ENCODE data around the gene MAGEA3. TPM values are rescaled to one million over a fixed set of nuclear protein-coding genes. Genes with fewer than 3 reads are reported as not detected.

The MAGEA3 gene
- total and polyA plus RNA-seq, 2 of the 8 experiments (the other 6 are each of a cell fraction or from before 2014, with no cell fraction given): 0.06 TPM; not detected in 1

GRCh38 chrX:152733261-152733975, 34.8 kb downstream of the MAGEA3 start, which contains the start of the genes CSAG1 and MAGEA12:
TSS of gene CSAG1 (minus strand) at chrX:152733721. CDS start at chrX:152732460, 1,261 bp downstream.
TSS of gene MAGEA12 (plus strand) at chrX:152733757. CDS start at chrX:152736162, 2,405 bp downstream.
- FAIRE-seq (no peak), DNase-seq (ENCODE audit: low read depth in 1 of 2, low spot score in 2 of 2) (no peak)
- no peak within 1 kb of the TSS for H2BK120ac ChIP-seq (replicated peaks; ENCODE audit: low read depth, low read length)
- no peak within 1 kb of the TSS for H3K27ac ChIP-seq (ENCODE audit: low read depth, low read length)
- no peak within 1 kb of the TSS for H3K4me3 ChIP-seq (ENCODE audit: extremely low read depth in 1 of 4, insufficient read depth in 2 of 4, low read depth in 3 of 4, low read length in 4 of 4)
- no peaks in the 10 kb centered on the region for H3K36me3 ChIP-seq (ENCODE audit: control insufficient read depth in 2 of 4, insufficient read depth in 4 of 4, low read length in 3 of 4)
- H2BK20ac ChIP-seq (ENCODE audit: low read length): no peak within 1 kb of the TSS
- no peak within 1 kb of the TSS for H3K14ac ChIP-seq (ENCODE audit: insufficient read length)
- no peak within 1 kb of the TSS for H4K91ac ChIP-seq (replicated peaks; ENCODE audit: insufficient read length, low read length)
- no peak within 1 kb of the TSS for H4K8ac ChIP-seq (ENCODE audit: extremely low read depth, insufficient read depth, low read length)
- H3K4me1 ChIP-seq (replicated peaks in 1 of 4; ENCODE audit: control insufficient read depth in 3 of 4, insufficient read depth in 4 of 4, low read length in 3 of 4): no peaks in the 10 kb centered on the region
- no peak within 1 kb of the TSS for H2AFZ ChIP-seq (ENCODE audit: low read length)
- WGBS, 2 experiments (ENCODE audit: extremely low coverage in 1 of 2, insufficient coverage in 1 of 2, insufficient read length in 1 of 2, insufficient replicate concordance in 2 of 2, low coverage in 1 of 2, low lambda C conversion rate in 2 of 2, missing lambda C conversion rate in 1 of 2): no CpG with 5 or more reads among the region's 21 CpGs
- H3K4me2 ChIP-seq (ENCODE audit: insufficient read depth in 1 of 2, low read depth in 2 of 2, low read length in 2 of 2): no peak within 1 kb of the TSS
- no peak within 1 kb of the TSS for H2BK15ac ChIP-seq (ENCODE audit: low read length)
- no peak within 1 kb of the TSS for H2BK12ac ChIP-seq (ENCODE audit: low read depth, low read length)
- ChIA-PET CTCF (ENCODE audit: partially characterized antibody) (no interaction called here), POLR2A (ENCODE audit: partially characterized antibody) (no interaction called here)
- no peaks in the 10 kb centered on the region for H4K20me1 ChIP-seq (replicated peaks in 1 of 2; ENCODE audit: control insufficient read depth in 1 of 2, insufficient read depth in 2 of 2, low read length in 2 of 2)
- no peak within 1 kb of the TSS for H3K18ac ChIP-seq (ENCODE audit: extremely low read depth, low read length)
- H3K79me1 ChIP-seq (ENCODE audit: low read depth, low read length): no peaks in the 10 kb centered on the region
- H3K9ac ChIP-seq (replicated peaks in 1 of 4; ENCODE audit: extremely low read depth in 1 of 4, low read depth in 3 of 4, low read length in 3 of 4): no peak within 1 kb of the TSS
- no peak within 1 kb of the TSS for H3K23ac ChIP-seq (ENCODE audit: insufficient read length)
- no peak within 1 kb of the TSS for H2AK5ac ChIP-seq (ENCODE audit: low read depth, low read length)
- H3K4ac ChIP-seq (replicated peaks; ENCODE audit: insufficient read length, low read depth, low read length): no peak within 1 kb of the TSS
- no peak within 1 kb of the TSS for H2BK5ac ChIP-seq (ENCODE audit: low read depth, low read length)
- H3K27me3 ChIP-seq (replicated peaks in 1 of 4; ENCODE audit: control insufficient read depth in 3 of 4, extremely low read depth in 1 of 4, insufficient read depth in 3 of 4, low read length in 3 of 4): no peaks in the 10 kb centered on the region
- no peaks in the 10 kb centered on the region for H3K79me2 ChIP-seq (ENCODE audit: control insufficient read depth in 1 of 2, insufficient read depth in 2 of 2, low read length in 2 of 2)
- TF ChIP-seq CTBP2 (IDR thresholded peaks at IDR 0.05; ENCODE audit: borderline replicate concordance, insufficient read depth, insufficient read length, low read length): no peak
- TF ChIP-seq MAFK (IDR thresholded peaks at IDR 0.05; ENCODE audit: low read depth, low read length): no peak
- TF ChIP-seq CBX5 (IDR thresholded peaks at IDR 0.05; ENCODE audit: low read depth, low read length): no peak
- no peak for TF ChIP-seq EP300 (IDR thresholded peaks at IDR 0.05; ENCODE audit: borderline replicate concordance in 1 of 2, low read depth in 2 of 2, low read length in 2 of 2)
- TF ChIP-seq FOSL1 (IDR thresholded peaks at IDR 0.05; ENCODE audit: insufficient read depth, low read depth, low read length): no peak
- TF ChIP-seq ZNF274 (IDR thresholded peaks at IDR 0.05; ENCODE audit: borderline replicate concordance, extremely low read depth, low read length): no peak
- TF ChIP-seq, protein P1, sequence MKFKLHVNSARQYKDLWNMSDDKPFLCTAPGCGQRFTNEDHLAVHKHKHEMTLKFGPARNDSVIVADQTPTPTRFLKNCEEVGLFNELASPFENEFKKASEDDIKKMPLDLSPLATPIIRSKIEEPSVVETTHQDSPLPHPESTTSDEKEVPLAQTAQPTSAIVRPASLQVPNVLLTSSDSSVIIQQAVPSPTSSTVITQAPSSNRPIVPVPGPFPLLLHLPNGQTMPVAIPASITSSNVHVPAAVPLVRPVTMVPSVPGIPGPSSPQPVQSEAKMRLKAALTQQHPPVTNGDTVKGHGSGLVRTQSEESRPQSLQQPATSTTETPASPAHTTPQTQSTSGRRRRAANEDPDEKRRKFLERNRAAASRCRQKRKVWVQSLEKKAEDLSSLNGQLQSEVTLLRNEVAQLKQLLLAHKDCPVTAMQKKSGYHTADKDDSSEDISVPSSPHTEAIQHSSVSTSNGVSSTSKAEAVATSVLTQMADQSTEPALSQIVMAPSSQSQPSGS (IDR thresholded peaks at IDR 0.05; ENCODE audit: low read length): no peak
- TF ChIP-seq CBX8 (IDR thresholded peaks at IDR 0.05; ENCODE audit: borderline replicate concordance, low read depth, low read length): no peak
- H3K9me3 ChIP-seq (ENCODE audit: insufficient read depth in 2 of 2, low read depth in 1 of 2, low read length in 1 of 2): no peaks in the 10 kb centered on the region
- H3K23me2 ChIP-seq (ENCODE audit: low read depth, low read length): no peaks in the 10 kb centered on the region
- H3K56ac ChIP-seq (replicated peaks; ENCODE audit: insufficient read length, low read depth, low read length): no peak within 1 kb of the TSS
- H4K5ac ChIP-seq (ENCODE audit: insufficient read length, low read depth, low read length): no peak within 1 kb of the TSS

Data from H1 (cell line).